HepG2 (cell line): Measurements from ENCODE around the gene SMIM36. TPM values are rescaled to one million over a fixed set of nuclear protein-coding genes. Genes with fewer than 3 reads are reported as not detected.

Experiments used
- FOXK2 ChIP-seq: fragments of 450-650 bp; IDR thresholded peaks from 2 replicates; pipeline ENCODE4 v1.6.1; 2016
- KAT8 ChIP-seq: IDR thresholded peaks from 2 replicates; pipeline ENCODE4 v1.6.1; 2016; ENCODE audit warnings: missing genetic modification reagents, missing compliant biosample characterization
- MED8 ChIP-seq: sonication (generic); formaldehyde crosslinking; IDR thresholded peaks from 2 replicates; pipeline ENCODE4 v1.8.1; 2023; ENCODE audit warnings: mild to moderate bottlenecking, missing genetic modification reagents; ENCODE audit not compliant: insufficient replicate concordance
- PLRG1 ChIP-seq: fragments of 450-650 bp; conservative IDR thresholded peaks from 2 replicates; pipeline ENCODE4 v1.6.1; 2016
- ZNF709 ChIP-seq: sonication (generic); formaldehyde crosslinking; IDR thresholded peaks from 2 replicates; pipeline ENCODE4 v1.5.0; 2020; ENCODE audit warnings: mild to moderate bottlenecking, missing genetic modification reagents
- polyA plus RNA-seq, 8 experiments: library from polyadenylated mRNA; depleted of rRNA in 3 of 8; stranded (reverse) in 7 of 8; unstranded in 1 of 8; fragments of >200 nt; fragmentation: Illumina TruSeq in 4 of 8; extraction: Trizol in 4 of 8; gene quantifications; 2 replicates each; pipeline versions ENCODE4 v1.2.1 to v1.2.3, GENCODE V29; 2011 to 2016; ENCODE audit warnings: low read depth in 4 of 8, missing spikeins in 1 of 8, mixed read lengths in 1 of 8; ENCODE audit not compliant: insufficient read depth in 1 of 8
- total RNA-seq, 5 experiments: library from RNA; depleted of rRNA; stranded (reverse); fragments of >200 nt; fragmentation: Illumina TruSeq; extraction: Trizol; gene quantifications; 2 replicates each; pipeline ENCODE4 v1.2.3, GENCODE V29; 2016; ENCODE audit warnings: low read depth in 1 of 5
- TF ChIP-seq, protein P1 (sequence below): sonication (generic); formaldehyde crosslinking; IDR thresholded peaks from 2 replicates; pipeline ENCODE4 v1.8.0; 2022; ENCODE audit warnings: mild to moderate bottlenecking, missing genetic modification reagents, borderline replicate concordance
- TF ChIP-seq, protein P2 (sequence below), 2 experiments: sonication (generic) in 1 of 2; formaldehyde crosslinking in 1 of 2; IDR thresholded peaks; 2 replicates each; pipeline versions ENCODE4 v1.4.0 to v1.6.1; 2018 to 2020; ENCODE audit warnings: missing genetic modification reagents in 2 of 2, borderline replicate concordance in 1 of 2, low read depth in 1 of 2, mild to moderate bottlenecking in 1 of 2, missing biosample characterization in 1 of 2
- TF ChIP-seq, protein P3 (sequence below): sonication (generic); formaldehyde crosslinking; IDR thresholded peaks from 2 replicates; pipeline ENCODE4 v1.4.0; 2020; ENCODE audit warnings: missing genetic modification reagents, borderline replicate concordance
- TF ChIP-seq, protein P4 (sequence below): IDR thresholded peaks from 2 replicates; pipeline ENCODE4 v1.6.1; 2016; ENCODE audit warnings: missing biosample characterization, missing genetic modification reagents, low read depth
- TF ChIP-seq, protein P5 (sequence below): sonication (generic); formaldehyde crosslinking; IDR thresholded peaks from 2 replicates; pipeline ENCODE4 v1.4.0; 2020; ENCODE audit warnings: missing genetic modification reagents
- TF ChIP-seq, protein P6 (sequence below): sonication (generic); formaldehyde crosslinking; IDR thresholded peaks from 2 replicates; pipeline ENCODE4 v1.4.0; 2020; ENCODE audit warnings: missing genetic modification reagents
- TF ChIP-seq, protein P7 (sequence below): sonication (generic); formaldehyde crosslinking; IDR thresholded peaks from 2 replicates; pipeline ENCODE4 v1.8.0; 2022; ENCODE audit warnings: missing genetic modification reagents, mild to moderate bottlenecking, inconsistent platforms, borderline replicate concordance
- TF ChIP-seq, protein P8 (sequence below): IDR thresholded peaks from 2 replicates; pipeline ENCODE4 v1.6.1; 2016

Gene SMIM36
- total and polyA plus RNA-seq, 2 of the 13 experiments (the other 11 are each of a cell fraction or from before 2014, with no cell fraction given) = not detected

DNA sequence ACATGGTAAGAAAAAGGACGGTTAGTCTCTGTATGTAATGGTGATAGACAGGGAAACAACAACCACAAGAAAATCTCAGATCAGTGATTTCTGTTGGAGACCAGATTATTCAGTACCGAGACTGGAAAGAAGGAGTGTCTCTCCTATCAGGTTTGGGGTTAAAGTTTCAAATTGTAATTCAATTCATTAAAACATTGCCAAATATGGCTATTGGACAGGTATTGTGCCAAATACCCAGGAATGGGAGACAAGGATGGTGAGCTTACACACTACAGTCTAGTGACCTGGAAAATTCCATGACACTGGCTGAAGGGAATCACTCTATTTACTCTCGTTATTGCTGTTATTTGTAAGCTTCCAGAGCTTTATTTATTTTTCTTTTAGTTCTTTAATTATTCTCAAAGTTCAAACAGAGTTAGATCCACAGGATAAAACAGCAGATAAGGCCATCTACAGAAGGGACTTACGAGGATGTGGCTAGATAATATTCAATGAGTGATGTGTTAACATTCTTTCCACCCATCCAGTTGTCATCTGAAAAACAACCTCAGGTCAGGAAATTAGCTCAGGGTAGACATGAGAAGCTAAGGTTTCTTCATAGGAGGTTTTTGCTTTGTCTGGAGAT, 64.6 kb downstream of the SMIM36 start (continued):
- TF ChIP-seq, protein P1, sequence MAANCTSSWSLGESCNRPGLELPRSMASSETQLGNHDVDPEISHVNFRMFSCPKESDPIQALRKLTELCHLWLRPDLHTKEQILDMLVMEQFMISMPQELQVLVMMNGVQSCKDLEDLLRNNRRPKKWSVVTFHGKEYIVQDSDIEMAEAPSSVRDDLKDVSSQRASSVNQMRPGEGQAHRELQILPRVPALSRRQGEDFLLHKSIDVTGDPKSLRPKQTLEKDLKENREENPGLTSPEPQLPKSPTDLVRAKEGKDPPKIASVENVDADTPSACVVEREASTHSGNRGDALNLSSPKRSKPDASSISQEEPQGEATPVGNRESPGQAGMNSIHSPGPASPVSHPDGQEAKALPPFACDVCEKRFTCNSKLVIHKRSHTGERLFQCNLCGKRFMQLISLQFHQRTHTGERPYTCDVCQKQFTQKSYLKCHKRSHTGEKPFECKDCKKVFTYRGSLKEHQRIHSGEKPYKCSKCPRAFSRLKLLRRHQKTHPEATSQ = peak; percentile 54; the same call in 1 of the 2 replicates
- TF ChIP-seq, protein P2, sequence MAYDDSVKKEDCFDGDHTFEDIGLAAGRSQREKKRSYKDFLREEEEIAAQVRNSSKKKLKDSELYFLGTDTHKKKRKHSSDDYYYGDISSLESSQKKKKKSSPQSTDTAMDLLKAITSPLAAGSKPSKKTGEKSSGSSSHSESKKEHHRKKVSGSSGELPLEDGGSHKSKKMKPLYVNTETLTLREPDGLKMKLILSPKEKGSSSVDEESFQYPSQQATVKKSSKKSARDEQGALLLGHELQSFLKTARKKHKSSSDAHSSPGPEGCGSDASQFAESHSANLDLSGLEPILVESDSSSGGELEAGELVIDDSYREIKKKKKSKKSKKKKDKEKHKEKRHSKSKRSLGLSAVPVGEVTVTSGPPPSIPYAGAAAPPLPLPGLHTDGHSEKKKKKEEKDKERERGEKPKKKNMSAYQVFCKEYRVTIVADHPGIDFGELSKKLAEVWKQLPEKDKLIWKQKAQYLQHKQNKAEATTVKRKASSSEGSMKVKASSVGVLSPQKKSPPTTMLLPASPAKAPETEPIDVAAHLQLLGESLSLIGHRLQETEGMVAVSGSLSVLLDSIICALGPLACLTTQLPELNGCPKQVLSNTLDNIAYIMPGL (CRISPR knock-in tag; IDR thresholded peaks at IDR 0.05; ENCODE audit: borderline replicate concordance in 1 of 2, low read depth in 1 of 2) = 0 out of 4 replicates have a peak, but pooled peaks of 1 of the 2 experiments have one; percentile 47
- TF ChIP-seq, protein P3, sequence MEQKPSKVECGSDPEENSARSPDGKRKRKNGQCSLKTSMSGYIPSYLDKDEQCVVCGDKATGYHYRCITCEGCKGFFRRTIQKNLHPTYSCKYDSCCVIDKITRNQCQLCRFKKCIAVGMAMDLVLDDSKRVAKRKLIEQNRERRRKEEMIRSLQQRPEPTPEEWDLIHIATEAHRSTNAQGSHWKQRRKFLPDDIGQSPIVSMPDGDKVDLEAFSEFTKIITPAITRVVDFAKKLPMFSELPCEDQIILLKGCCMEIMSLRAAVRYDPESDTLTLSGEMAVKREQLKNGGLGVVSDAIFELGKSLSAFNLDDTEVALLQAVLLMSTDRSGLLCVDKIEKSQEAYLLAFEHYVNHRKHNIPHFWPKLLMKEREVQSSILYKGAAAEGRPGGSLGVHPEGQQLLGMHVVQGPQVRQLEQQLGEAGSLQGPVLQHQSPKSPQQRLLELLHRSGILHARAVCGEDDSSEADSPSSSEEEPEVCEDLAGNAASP (CRISPR knock-in tag) = peak; percentile 88
- TF ChIP-seq, protein P4, sequence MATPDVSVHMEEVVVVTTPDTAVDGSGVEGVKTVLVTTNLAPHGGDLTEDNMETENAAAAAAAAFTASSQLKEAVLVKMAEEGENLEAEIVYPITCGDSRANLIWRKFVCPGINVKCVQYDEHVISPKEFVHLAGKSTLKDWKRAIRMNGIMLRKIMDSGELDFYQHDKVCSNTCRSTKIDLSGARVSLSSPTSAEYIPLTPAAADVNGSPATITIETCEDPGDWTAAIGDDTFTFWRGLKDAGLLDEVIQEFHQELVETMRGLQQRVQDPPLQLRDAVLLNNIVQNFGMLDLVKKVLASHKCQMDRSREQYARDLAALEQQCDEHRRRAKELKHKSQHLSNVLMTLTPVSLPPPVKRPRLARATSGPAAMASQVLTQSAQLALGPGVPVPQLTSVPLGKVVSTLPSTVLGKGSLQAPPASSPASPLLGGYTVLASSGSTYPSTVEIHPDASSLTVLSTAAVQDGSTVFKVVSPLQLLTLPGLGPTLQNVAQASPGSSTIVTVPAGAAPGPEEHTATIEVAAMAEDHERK = no peak
- TF ChIP-seq, protein P5, sequence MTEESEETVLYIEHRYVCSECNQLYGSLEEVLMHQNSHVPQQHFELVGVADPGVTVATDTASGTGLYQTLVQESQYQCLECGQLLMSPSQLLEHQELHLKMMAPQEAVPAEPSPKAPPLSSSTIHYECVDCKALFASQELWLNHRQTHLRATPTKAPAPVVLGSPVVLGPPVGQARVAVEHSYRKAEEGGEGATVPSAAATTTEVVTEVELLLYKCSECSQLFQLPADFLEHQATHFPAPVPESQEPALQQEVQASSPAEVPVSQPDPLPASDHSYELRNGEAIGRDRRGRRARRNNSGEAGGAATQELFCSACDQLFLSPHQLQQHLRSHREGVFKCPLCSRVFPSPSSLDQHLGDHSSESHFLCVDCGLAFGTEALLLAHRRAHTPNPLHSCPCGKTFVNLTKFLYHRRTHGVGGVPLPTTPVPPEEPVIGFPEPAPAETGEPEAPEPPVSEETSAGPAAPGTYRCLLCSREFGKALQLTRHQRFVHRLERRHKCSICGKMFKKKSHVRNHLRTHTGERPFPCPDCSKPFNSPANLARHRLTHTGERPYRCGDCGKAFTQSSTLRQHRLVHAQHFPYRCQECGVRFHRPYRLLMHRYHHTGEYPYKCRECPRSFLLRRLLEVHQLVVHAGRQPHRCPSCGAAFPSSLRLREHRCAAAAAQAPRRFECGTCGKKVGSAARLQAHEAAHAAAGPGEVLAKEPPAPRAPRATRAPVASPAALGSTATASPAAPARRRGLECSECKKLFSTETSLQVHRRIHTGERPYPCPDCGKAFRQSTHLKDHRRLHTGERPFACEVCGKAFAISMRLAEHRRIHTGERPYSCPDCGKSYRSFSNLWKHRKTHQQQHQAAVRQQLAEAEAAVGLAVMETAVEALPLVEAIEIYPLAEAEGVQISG (CRISPR knock-in tag) = peak; percentile 43; the same call in 1 of the 2 replicates
- TF ChIP-seq KAT8 (CRISPR knock-in tag) = peak; percentile 65; the same call in 1 of the 2 replicates
- TF ChIP-seq MED8 (CRISPR knock-in tag) = peak; percentile 81
- TF ChIP-seq PLRG1 = no peak
- TF ChIP-seq, protein P6, sequence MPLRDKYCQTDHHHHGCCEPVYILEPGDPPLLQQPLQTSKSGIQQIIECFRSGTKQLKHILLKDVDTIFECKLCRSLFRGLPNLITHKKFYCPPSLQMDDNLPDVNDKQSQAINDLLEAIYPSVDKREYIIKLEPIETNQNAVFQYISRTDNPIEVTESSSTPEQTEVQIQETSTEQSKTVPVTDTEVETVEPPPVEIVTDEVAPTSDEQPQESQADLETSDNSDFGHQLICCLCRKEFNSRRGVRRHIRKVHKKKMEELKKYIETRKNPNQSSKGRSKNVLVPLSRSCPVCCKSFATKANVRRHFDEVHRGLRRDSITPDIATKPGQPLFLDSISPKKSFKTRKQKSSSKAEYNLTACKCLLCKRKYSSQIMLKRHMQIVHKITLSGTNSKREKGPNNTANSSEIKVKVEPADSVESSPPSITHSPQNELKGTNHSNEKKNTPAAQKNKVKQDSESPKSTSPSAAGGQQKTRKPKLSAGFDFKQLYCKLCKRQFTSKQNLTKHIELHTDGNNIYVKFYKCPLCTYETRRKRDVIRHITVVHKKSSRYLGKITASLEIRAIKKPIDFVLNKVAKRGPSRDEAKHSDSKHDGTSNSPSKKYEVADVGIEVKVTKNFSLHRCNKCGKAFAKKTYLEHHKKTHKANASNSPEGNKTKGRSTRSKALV (CRISPR knock-in tag) = peak; percentile 73; the same call in 1 of the 2 replicates
- TF ChIP-seq ZNF709 (CRISPR knock-in tag) = no peak
- peak; percentile 40; the same call in 1 of the 2 replicates for TF ChIP-seq FOXK2
- TF ChIP-seq, protein P7, sequence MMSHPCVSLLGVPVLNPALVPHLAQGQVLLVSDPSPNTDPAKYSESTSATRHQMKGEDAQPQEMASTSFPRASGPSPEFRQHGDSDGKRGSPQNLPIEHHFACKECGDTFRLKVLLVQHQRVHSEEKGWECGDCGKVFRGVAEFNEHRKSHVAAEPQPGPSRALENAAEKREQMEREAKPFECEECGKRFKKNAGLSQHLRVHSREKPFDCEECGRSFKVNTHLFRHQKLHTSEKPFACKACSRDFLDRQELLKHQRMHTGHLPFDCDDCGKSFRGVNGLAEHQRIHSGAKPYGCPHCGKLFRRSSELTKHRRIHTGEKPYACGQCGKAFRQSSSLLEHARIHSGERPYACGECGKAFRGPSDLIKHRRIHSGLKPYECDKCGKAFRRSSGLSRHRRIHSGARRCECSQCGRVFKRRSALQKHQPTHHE (CRISPR knock-in tag) = peak; percentile 69; the same call in 1 of the 2 replicates
- TF ChIP-seq, protein P8, sequence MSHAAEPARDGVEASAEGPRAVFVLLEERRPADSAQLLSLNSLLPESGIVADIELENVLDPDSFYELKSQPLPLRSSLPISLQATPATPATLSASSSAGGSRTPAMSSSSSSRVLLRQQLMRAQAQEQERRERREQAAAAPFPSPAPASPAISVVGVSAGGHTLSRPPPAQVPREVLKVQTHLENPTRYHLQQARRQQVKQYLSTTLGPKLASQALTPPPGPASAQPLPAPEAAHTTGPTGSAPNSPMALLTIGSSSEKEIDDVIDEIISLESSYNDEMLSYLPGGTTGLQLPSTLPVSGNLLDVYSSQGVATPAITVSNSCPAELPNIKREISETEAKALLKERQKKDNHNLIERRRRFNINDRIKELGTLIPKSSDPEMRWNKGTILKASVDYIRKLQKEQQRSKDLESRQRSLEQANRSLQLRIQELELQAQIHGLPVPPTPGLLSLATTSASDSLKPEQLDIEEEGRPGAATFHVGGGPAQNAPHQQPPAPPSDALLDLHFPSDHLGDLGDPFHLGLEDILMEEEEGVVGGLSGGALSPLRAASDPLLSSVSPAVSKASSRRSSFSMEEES (CRISPR knock-in tag) = peak; percentile 78
